ENCODE data around the gene ITGA6. TPM values are rescaled to one million over a fixed set of nuclear protein-coding genes. Genes with fewer than 3 reads are reported as not detected.

ITGA6 gene
- total RNA-seq (100 to 1,000 TPM in 1 of 2 donors, 10 to 100 TPM in 1; 84.7 to 105 TPM), polyA plus RNA-seq (10 to 100 TPM; 13.2 to 19.1 TPM)
- long read RNA-seq, donor 1, full-length matches to known transcripts, result 4 of 4 reads
- long read RNA-seq, donor 1, partial matches to known transcripts, result 0 of 4 reads
- long read RNA-seq, donor 1, other reads (novel, unspliced or antisense), result 0 of 4 reads
- long read RNA-seq, donor 2, result 0 reads
- long read RNA-seq, donor 3, full-length matches to known transcripts, result 1 of 1 reads
- long read RNA-seq, donor 3, partial matches to known transcripts, result 0 of 1 reads
- long read RNA-seq, donor 3, other reads (novel, unspliced or antisense), result 0 of 1 reads
- long read RNA-seq, donor 4, partial matches to known transcripts, result 21 of 21 reads
- long read RNA-seq, donor 4, other reads (novel, unspliced or antisense), result 0 of 21 reads
- long read RNA-seq, donor 5, full-length matches to known transcripts, result 7 of 19 reads
- long read RNA-seq, donor 5, partial matches to known transcripts, result 12 of 19 reads
- long read RNA-seq, donor 5, other reads (novel, unspliced or antisense), result 0 of 19 reads

DNA sequence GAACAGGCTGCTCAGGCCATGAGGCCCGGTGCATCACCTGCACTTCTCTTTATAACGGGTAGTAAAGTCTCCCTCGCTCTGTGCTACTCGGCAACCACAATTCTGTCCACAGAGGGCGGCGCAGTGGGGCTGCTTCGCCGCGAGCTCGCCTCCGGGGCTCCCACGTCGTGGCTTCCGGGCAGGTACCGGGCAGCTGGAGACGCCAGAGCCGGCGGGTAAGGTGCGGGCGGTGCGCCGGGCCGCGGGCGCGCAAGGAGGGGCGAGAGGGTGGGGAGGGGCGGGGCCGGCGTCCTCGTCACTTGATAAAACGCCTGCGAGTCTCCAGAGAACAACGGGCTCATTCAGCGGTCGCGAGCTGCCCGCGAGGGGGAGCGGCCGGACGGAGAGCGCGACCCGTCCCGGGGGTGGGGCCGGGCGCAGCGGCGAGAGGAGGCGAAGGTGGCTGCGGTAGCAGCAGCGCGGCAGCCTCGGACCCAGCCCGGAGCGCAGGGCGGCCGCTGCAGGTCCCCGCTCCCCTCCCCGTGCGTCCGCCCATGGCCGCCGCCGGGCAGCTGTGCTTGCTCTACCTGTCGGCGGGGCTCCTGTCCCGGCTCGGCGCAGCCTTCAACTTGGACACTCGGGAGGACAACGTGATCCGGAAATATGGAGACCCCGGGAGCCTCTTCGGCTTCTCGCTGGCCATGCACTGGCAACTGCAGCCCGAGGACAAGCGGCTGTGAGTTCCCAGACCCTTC is at the start of gene ITGA6:
ITGA6 (plus strand) TSS at position 331 of the 734 bp plus-strand sequence.
- Histone ChIP-seq H3K9me3 (ENCODE audit: control insufficient read depth in 4 of 4, insufficient read depth in 3 of 4, low read length in 3 of 4) (no peaks in the 10 kb centered on the region), H3K36me3 (ENCODE audit: control insufficient read depth in 4 of 4, insufficient read depth in 4 of 4, low read length in 4 of 4) (no peaks in the 10 kb centered on the region), H3K27ac (ENCODE audit: low read depth in 1 of 2, low read length in 1 of 2) (peak within 1 kb of the TSS; percentile 47 to 95), H3K4me3 (peak within 1 kb of the TSS; percentile 84), H3K9ac (ENCODE audit: insufficient read depth in 1 of 2, low read length in 2 of 2) (no peak within 1 kb of the TSS), H3K27me3 (ENCODE audit: control insufficient read depth in 3 of 3, insufficient read depth in 3 of 3, low read length in 2 of 3) (peaks cover 0 to 23% (median 14%) of the 10 kb centered on the region in 3 donors), H3K4me1 (ENCODE audit: control insufficient read depth in 5 of 5, insufficient read depth in 5 of 5, low read length in 5 of 5) (peaks cover 0 to 15% (median 4%) of the 10 kb centered on the region in 5 donors)
- peak; percentile 70 to 81 (median 78) for DNase-seq
- WGBS, 2 donors, result 1% methylated on average over 62 to 79 of the region's 79 CpGs
- peak; percentile 72 for ATAC-seq (ENCODE audit: insufficient read depth, low FRiP score)
- TF ChIP-seq, protein P1, sequence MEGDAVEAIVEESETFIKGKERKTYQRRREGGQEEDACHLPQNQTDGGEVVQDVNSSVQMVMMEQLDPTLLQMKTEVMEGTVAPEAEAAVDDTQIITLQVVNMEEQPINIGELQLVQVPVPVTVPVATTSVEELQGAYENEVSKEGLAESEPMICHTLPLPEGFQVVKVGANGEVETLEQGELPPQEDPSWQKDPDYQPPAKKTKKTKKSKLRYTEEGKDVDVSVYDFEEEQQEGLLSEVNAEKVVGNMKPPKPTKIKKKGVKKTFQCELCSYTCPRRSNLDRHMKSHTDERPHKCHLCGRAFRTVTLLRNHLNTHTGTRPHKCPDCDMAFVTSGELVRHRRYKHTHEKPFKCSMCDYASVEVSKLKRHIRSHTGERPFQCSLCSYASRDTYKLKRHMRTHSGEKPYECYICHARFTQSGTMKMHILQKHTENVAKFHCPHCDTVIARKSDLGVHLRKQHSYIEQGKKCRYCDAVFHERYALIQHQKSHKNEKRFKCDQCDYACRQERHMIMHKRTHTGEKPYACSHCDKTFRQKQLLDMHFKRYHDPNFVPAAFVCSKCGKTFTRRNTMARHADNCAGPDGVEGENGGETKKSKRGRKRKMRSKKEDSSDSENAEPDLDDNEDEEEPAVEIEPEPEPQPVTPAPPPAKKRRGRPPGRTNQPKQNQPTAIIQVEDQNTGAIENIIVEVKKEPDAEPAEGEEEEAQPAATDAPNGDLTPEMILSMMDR (IDR thresholded peaks at IDR 0.05; ENCODE audit: control extremely low read depth, extremely low read depth), result no peak

DNA sequence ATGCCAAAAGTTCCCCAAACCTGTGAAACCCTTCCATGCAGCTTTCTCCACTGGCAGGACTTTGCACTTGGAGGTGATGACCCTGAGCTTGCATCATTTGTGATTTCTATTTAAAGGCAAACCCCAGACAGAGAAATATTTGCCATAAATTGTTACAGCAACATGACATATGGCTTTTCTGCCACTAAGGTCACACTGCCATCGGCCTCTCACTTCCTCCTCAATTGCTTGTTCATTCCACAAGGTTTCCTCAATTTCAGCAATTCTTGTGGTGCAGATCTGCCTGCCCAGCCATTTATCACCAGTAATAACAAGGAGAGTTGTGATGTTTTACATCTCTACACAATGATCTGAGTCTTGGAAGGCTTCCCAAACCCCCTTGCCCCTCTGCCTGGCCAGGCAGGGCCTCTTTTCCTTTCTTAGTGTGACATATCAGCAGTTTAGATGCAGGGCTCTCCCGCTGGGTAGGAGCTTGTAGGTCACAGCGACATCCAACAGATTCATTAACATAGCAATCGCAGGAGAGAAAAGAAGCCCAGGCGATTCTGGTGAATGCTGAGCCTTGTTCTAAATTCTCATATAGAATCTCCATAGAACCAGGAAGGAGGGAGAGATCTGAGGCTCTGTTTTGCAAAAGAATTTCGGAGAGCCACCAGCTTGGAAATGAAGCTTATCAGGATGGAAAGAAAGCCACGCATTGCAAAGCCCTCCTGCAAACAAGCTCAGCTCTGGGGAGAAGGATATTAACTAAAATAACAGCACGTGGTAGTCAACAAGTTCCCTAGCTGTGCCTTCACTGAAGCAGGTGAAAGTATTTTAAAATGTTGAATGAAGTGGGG is 46.7 kb upstream of the ITGA6 start:
- H3K9ac ChIP-seq (ENCODE audit: insufficient read depth in 1 of 2, low read length in 2 of 2), result peak overlapping the region in 1 of 2 donors; percentile 4
- no peak overlapping the region for H3K27ac ChIP-seq (ENCODE audit: low read depth in 1 of 2, low read length in 1 of 2)
- H3K4me1 ChIP-seq (ENCODE audit: control insufficient read depth in 5 of 5, insufficient read depth in 5 of 5, low read length in 5 of 5), result peaks cover 6 to 17% (median 11%) of the 10 kb centered on the region in 5 donors
- H3K4me3 ChIP-seq, result no peak overlapping the region
- TF ChIP-seq, protein P1 (IDR thresholded peaks at IDR 0.05; ENCODE audit: control extremely low read depth, extremely low read depth), result no peak
- H3K27me3 ChIP-seq (ENCODE audit: control insufficient read depth in 3 of 3, insufficient read depth in 3 of 3, low read length in 2 of 3), result no peaks in the 10 kb centered on the region
- WGBS, 2 donors, result 25 to 41% methylated on average over 8 of the region's 8 CpGs
- DNase-seq, result peak in 2 of 3 donors; percentile 35 to 42
- H3K36me3 ChIP-seq (ENCODE audit: control insufficient read depth in 4 of 4, insufficient read depth in 4 of 4, low read length in 4 of 4), result no peaks in the 10 kb centered on the region
- H3K9me3 ChIP-seq (ENCODE audit: control insufficient read depth in 4 of 4, insufficient read depth in 3 of 4, low read length in 3 of 4), result peaks cover 0 to 2% (median 0%) of the 10 kb centered on the region in 4 donors
- no peak for ATAC-seq (ENCODE audit: insufficient read depth, low FRiP score)

DNA sequence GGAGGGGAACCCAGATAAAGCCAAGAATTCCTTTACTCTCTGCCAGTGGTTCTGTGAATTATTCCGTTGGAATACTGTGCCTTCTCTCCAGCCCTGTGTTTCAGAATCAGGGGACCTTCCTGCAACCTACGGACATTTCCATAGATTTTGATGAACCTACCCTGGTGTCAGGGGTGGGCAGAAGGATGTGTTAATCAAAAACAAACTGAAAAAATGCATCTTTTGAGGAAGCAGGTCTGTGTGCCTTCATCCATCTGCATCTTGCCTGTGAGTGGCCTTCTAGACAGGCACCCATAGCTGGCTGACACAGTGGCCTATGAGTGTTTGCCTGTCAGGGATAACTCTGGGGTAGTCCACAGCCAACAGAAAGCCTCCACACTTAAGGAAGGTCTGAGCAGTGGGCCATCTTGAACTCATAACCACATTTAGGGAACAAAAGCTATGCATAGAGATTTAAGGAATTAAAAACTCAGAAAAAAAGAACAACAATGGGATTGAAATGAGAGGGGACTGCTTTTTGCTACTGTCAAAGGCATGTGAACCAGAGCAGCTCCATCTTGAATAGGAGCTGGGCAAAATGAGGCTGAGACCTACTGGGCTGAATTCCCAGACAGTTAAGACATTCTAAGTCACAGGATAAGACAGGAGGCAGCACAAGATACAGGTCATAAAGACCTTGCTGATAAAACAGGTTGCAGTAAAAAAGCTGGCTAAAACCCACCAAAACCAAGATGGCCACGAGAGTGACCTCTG is 45.9 kb upstream of the ITGA6 start:
- TF ChIP-seq, protein P1 (IDR thresholded peaks at IDR 0.05; ENCODE audit: control extremely low read depth, extremely low read depth), result no peak
- no peak overlapping the region for H3K9ac ChIP-seq (ENCODE audit: insufficient read depth in 1 of 2, low read length in 2 of 2)
- no peaks in the 10 kb centered on the region for H3K36me3 ChIP-seq (ENCODE audit: control insufficient read depth in 4 of 4, insufficient read depth in 4 of 4, low read length in 4 of 4)
- H3K27ac ChIP-seq (ENCODE audit: low read depth in 1 of 2, low read length in 1 of 2), result no peak overlapping the region
- peaks cover 0 to 2% (median 0%) of the 10 kb centered on the region in 4 donors for H3K9me3 ChIP-seq (ENCODE audit: control insufficient read depth in 4 of 4, insufficient read depth in 3 of 4, low read length in 3 of 4)
- peaks cover 6 to 16% (median 11%) of the 10 kb centered on the region in 5 donors for H3K4me1 ChIP-seq (ENCODE audit: control insufficient read depth in 5 of 5, insufficient read depth in 5 of 5, low read length in 5 of 5)
- DNase-seq (no peak), ATAC-seq (ENCODE audit: insufficient read depth, low FRiP score) (no peak)
- H3K4me3 ChIP-seq, result no peak overlapping the region
- WGBS, 2 donors, result 75 to 79% methylated on average over 3 of the region's 3 CpGs
- H3K27me3 ChIP-seq (ENCODE audit: control insufficient read depth in 3 of 3, insufficient read depth in 3 of 3, low read length in 2 of 3), result no peaks in the 10 kb centered on the region
